K562 (cell line): Measurements from ENCODE around the gene ZFYVE28. TPM values are rescaled to one million over a fixed set of nuclear protein-coding genes. Genes with fewer than 3 reads are reported as not detected.

Experiments used
- BRD9 ChIP-seq: fragments of 450-650 bp; IDR thresholded peaks from 2 replicates; pipeline ENCODE4 v1.6.1; 2018; ENCODE audit warnings: low read depth; ENCODE audit not compliant: partially characterized antibody
- CBX3 ChIP-seq, 2 experiments: IDR thresholded peaks; 1 replicate in 1 of 2; 2 replicates in 1 of 2; pipeline ENCODE4 v1.6.1; 2012; ENCODE audit warnings: inconsistent platforms in 2 of 2, low read length in 2 of 2, borderline replicate concordance in 1 of 2, control low read depth in 1 of 2
- E2F6 ChIP-seq, 2 experiments: IDR thresholded peaks; 2 replicates each; pipeline ENCODE4 v1.6.1; 2011; ENCODE audit warnings: borderline replicate concordance in 1 of 2, control low read depth in 1 of 2, low read depth in 1 of 2, low read length in 1 of 2, mild to moderate bottlenecking in 1 of 2, mixed read lengths in 1 of 2, moderate library complexity in 1 of 2; ENCODE audit not compliant: insufficient read depth in 1 of 2, insufficient read length in 1 of 2, poor library complexity in 1 of 2, severe bottlenecking in 1 of 2; ENCODE audit errors: extremely low read depth in 1 of 2
- MYC ChIP-seq, 2 experiments: fragments of 250-450 bp in 1 of 2; sonication (Bioruptor Pico) in 1 of 2; IDR thresholded peaks; 2 replicates each; pipeline versions ENCODE4 v1.5.1 to v1.6.1; 2012 to 2021; ENCODE audit warnings: low read depth in 2 of 2, borderline replicate concordance in 1 of 2, improper control_type of control experiment in 1 of 2, low read length in 1 of 2, mild to moderate bottlenecking in 1 of 2, moderate library complexity in 1 of 2
- NR2C2 ChIP-seq, 2 experiments: fragments of 200-800 bp in 1 of 2; sonication (Bioruptor generic) in 1 of 2; sonication (generic) in 1 of 2; formaldehyde crosslinking in 1 of 2; IDR thresholded peaks; 2 replicates each; pipeline versions ENCODE4 v1.6.1 to v1.8.0; 2016 to 2022; ENCODE audit warnings: mild to moderate bottlenecking in 1 of 2, missing compliant biosample characterization in 1 of 2, missing genetic modification characterization in 1 of 2, missing genetic modification reagents in 1 of 2
- POLR2H ChIP-seq: IDR thresholded peaks from 2 replicates; pipeline ENCODE4 v1.6.1; 2016; ENCODE audit warnings: missing genetic modification characterization, low read depth, mild to moderate bottlenecking, control low read depth, missing compliant biosample characterization, moderate library complexity
- SMARCC2 ChIP-seq: fragments of 450-650 bp; IDR thresholded peaks from 2 replicates; pipeline ENCODE4 v1.6.1; 2017; ENCODE audit warnings: antibody characterized with exemption, moderate library complexity, mild to moderate bottlenecking, low read depth
- SP1 ChIP-seq: sonication (generic); formaldehyde crosslinking; IDR thresholded peaks from 2 replicates; pipeline ENCODE4 v1.8.1; 2022; ENCODE audit warnings: mild to moderate bottlenecking, missing genetic modification reagents
- THRB ChIP-seq: fragments of 450-650 bp; formaldehyde crosslinking; conservative IDR thresholded peaks from 2 replicates; pipeline ENCODE4 v1.4.0; 2022; ENCODE audit warnings: mild to moderate bottlenecking, missing genetic modification characterization
- ZNF263 ChIP-seq: sonication (generic); formaldehyde crosslinking; IDR thresholded peaks from 2 replicates; pipeline ENCODE4 v1.8.0; 2022; ENCODE audit warnings: mild to moderate bottlenecking, missing genetic modification reagents, borderline replicate concordance
- ZNF407 ChIP-seq: fragments of 450-650 bp; IDR thresholded peaks from 2 replicates; pipeline ENCODE4 v1.6.1; 2016; ENCODE audit warnings: low read depth
- ZNF766 ChIP-seq: fragments of 200-800 bp; sonication (Bioruptor generic); conservative IDR thresholded peaks from 2 replicates; pipeline ENCODE4 v1.6.1; 2016; ENCODE audit warnings: missing genetic modification characterization, missing compliant biosample characterization
- polyA plus RNA-seq, 8 experiments: library from polyadenylated mRNA; depleted of rRNA in 4 of 8; stranded (reverse) in 5 of 8; unstranded in 3 of 8; fragments of >200 nt; fragmentation: Nextera tagmentation in 2 of 8; fragmentation: Illumina TruSeq in 1 of 8; extraction: Ambion mirVana in 2 of 8; extraction: Trizol in 1 of 8; gene quantifications; 2 replicates each; pipeline versions ENCODE4 v1.2.1 to v1.2.3, GENCODE V29; 2011 to 2014; ENCODE audit warnings: inconsistent platforms in 1 of 8, missing spikeins in 1 of 8
- total RNA-seq, 7 experiments: library from RNA; depleted of rRNA in 6 of 7; stranded (reverse); fragments of >200 nt in 6 of 7; fragmentation: Illumina TruSeq in 2 of 7; extraction: Trizol in 2 of 7; gene quantifications; 2 replicates each; pipeline versions ENCODE4 v1.2.1 to v1.2.3, GENCODE V29; 2011 to 2021; ENCODE audit warnings: low replicate concordance in 1 of 7

Gene ZFYVE28
- total and polyA plus RNA-seq, 9 of the 15 experiments (the other 6 are each of a cell fraction or from before 2014, with no cell fraction given), result 1.3 to 24.8 (median 8.9) TPM

GRCh38 chr4:2416564-2417225, 1.8 kb downstream of the ZFYVE28 start (continued):
- TF ChIP-seq BRD9, result no peak
- no peak for TF ChIP-seq ZNF407
- TF ChIP-seq CBX3 (IDR thresholded peaks at IDR 0.05; ENCODE audit: borderline replicate concordance in 1 of 2, low read length in 2 of 2), result no peak; a peak in 1 of 3 replicates
- no peak for TF ChIP-seq ZNF766 (CRISPR knock-in tag)
- TF ChIP-seq SP1, result no peak
- 0 out of 2 replicates have a peak, but pooled peaks have one; percentile 16 for TF ChIP-seq ZNF263 (CRISPR knock-in tag)
- TF ChIP-seq E2F6 (IDR thresholded peaks at IDR 0.05; ENCODE audit: borderline replicate concordance in 1 of 2, extremely low read depth in 1 of 2, insufficient read depth in 1 of 2, insufficient read length in 1 of 2, low read depth in 1 of 2, low read length in 1 of 2, poor library complexity in 1 of 2, severe bottlenecking in 1 of 2), result peak; percentile 74 to 84
- no peak for TF ChIP-seq THRB (CRISPR knock-in tag)
- no peak for TF ChIP-seq POLR2H (tag)
- TF ChIP-seq SMARCC2, result no peak
- TF ChIP-seq MYC (IDR thresholded peaks at IDR 0.05; ENCODE audit: low read depth, low read length), result no peak; the same call in 1 of the 2 replicates
- no peak for TF ChIP-seq MYC (CRISPR knock-in tag; IDR thresholded peaks at IDR 0.05; ENCODE audit: borderline replicate concordance, low read depth)
- no peak for TF ChIP-seq NR2C2 (CRISPR knock-in tag; IDR thresholded peaks at IDR 0.05)
- no peak for TF ChIP-seq NR2C2 (tag; IDR thresholded peaks at IDR 0.05)
